AG04450 (cell line): Measurements from ENCODE around the gene NPC2. TPM values are rescaled to one million over a fixed set of nuclear protein-coding genes. Genes with fewer than 3 reads are reported as not detected.

Experiments used
- CTCF ChIA-PET: fragments of 300-600, 350-600 bp; formaldehyde crosslinking; extraction: SDS; loops from one replicate; lab custom pipeline; 2022; ENCODE audit warnings: antibody characterized with exemption, inconsistent platforms; lab: Charles Lee
- POLR2A ChIA-PET: fragments of 350-600 bp; formaldehyde crosslinking; extraction: SDS; loops from one replicate; lab custom pipeline; 2021; ENCODE audit warnings: antibody characterized with exemption, inconsistent platforms; lab: Yijun Ruan, JAX
- DNase-seq: peaks from one replicate; pipeline ENCODE4 v3.0.0-alpha.2; 2011; ENCODE audit warnings: low read depth, low spot score
- H3K27ac ChIP-seq: one replicate; pipeline ENCODE4 v1.5.1; 2012; ENCODE audit warnings: low read depth, low read length, control low read depth
- H3K27me3 ChIP-seq: one replicate; pipeline ENCODE4 v1.6.0; 2012; ENCODE audit warnings: low read length; ENCODE audit not compliant: control insufficient read depth, insufficient read depth
- H3K4me3 ChIP-seq: 2 replicates; pipeline ENCODE4 v1.5.1; 2011; ENCODE audit warnings: mild to moderate bottlenecking, low read depth, low read length, control low read depth
- H3K9me3 ChIP-seq: 2 replicates; pipeline ENCODE4 v1.5.1; 2012; ENCODE audit warnings: low read length; ENCODE audit not compliant: control insufficient read depth, insufficient read depth
- CTCF ChIP-seq: IDR thresholded peaks from 2 replicates; pipeline ENCODE4 v1.5.1; 2011; ENCODE audit warnings: low read depth, low read length, control low read depth, inconsistent platforms
- polyA plus RNA-seq: library from polyadenylated mRNA; depleted of rRNA; stranded (reverse); fragments of >200 nt; gene quantifications from 2 replicates; pipeline ENCODE4 v1.2.3, GENCODE V29; 2011

Gene NPC2
- polyA plus RNA-seq, 1 experiment: 197 TPM

DNA sequence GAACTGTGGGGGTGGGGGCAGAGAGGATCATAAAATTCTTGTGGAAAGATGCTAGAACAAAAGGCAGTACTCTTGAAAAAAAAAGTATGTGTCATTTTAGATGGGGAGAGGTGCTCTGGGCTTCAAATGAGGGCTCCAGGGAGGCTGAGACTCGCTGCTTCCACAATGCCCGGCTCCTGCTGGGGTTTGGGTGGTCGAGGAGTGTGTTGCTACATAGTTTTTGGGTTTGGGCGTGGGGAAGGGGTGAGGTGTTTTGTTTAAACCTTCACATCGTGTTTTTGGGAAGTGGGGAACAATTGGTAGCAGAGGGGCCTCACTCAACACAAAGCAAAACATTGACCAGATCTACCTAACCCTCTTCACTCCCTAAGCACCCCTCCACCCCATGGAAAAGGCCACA, 8.6 kb upstream of the NPC2 start:
- POLR2A ChIA-PET: interaction anchor here (0.6 kb wide), 1 partner anchor 52 kb away, joined by 5 read pairs; no protein-coding TSS in a partner anchor
- CTCF ChIA-PET: interaction anchor here (1.0 to 2.0 kb wide), 13 partner anchors 9 to 303 kb away, joined by 3 to 13 read pairs (median 4); partner anchors contain the start of genes ISCA2 and NPC2
- DNase-seq: no peak
- no peaks in the 10 kb centered on the region for H3K9me3 ChIP-seq
- H3K4me3 ChIP-seq: no peak overlapping the region
- no peak for TF ChIP-seq CTCF
- no peak overlapping the region for H3K27ac ChIP-seq
- H3K27me3 ChIP-seq: no peaks in the 10 kb centered on the region

GRCh38 chr14:74501135-74501614, 8.1 kb upstream of the NPC2 start:
- H3K27me3 ChIP-seq: no peaks in the 10 kb centered on the region
- no peak overlapping the region for H3K4me3 ChIP-seq
- peak overlapping the region; percentile 13 for H3K27ac ChIP-seq
- DNase-seq: peak; percentile 51
- CTCF ChIA-PET: interaction anchor here (0.5 to 2.0 kb wide), 19 partner anchors 8 to 622 kb away, joined by 3 to 13 read pairs (median 4); partner anchors contain the start of genes ISCA2, LTBP2, NPC2 and YLPM1
- peak; percentile 95 for TF ChIP-seq CTCF
- POLR2A ChIA-PET: no interaction called here
- no peaks in the 10 kb centered on the region for H3K9me3 ChIP-seq

GRCh38 chr14:74500417-74501134, 7.5 kb upstream of the NPC2 start:
- peak overlapping the region; percentile 13 for H3K27ac ChIP-seq
- DNase-seq: no peak
- no peaks in the 10 kb centered on the region for H3K27me3 ChIP-seq
- no peak for TF ChIP-seq CTCF
- no peaks in the 10 kb centered on the region for H3K9me3 ChIP-seq
- POLR2A ChIA-PET: no interaction called here
- CTCF ChIA-PET: interaction anchor here (0.5 to 2.1 kb wide), 18 partner anchors 10 to 623 kb away, joined by 3 to 8 read pairs (median 4); partner anchors contain the start of genes LTBP2 and YLPM1
- H3K4me3 ChIP-seq: no peak overlapping the region

- CTCF ChIA-PET: interaction anchor here (0.9 to 1.0 kb wide), 2 partner anchors 118 to 309 kb away, joined by 3 to 4 read pairs; no protein-coding TSS in a partner anchor
- no peak for TF ChIP-seq CTCF
- Histone ChIP-seq H3K27ac (no peak overlapping the region), H3K9me3 (peaks cover 2% of the 10 kb centered on the region; the same call in 1 of the 2 replicates), H3K27me3 (no peaks in the 10 kb centered on the region), H3K4me3 (no peak overlapping the region)
- POLR2A ChIA-PET: no interaction called here
- no peak for DNase-seq
These were observed 2.3 kb upstream of the NPC2 start for GRCh38 chr14:74495356-74495755.
